Measurements from ENCODE around the gene SF3B6.

GRCh38 chr2:24088821-24089359 lies 12.8 kb upstream of the SF3B6 start:
- no peak for TF ChIP-seq CTCF (IDR thresholded peaks at IDR 0.05; ENCODE audit: insufficient read depth, low read depth, low read length)
- TF ChIP-seq EZH2 (IDR thresholded peaks at IDR 0.05; ENCODE audit: insufficient read depth, low read length): no peak

Data from astrocyte (in vitro differentiated cells and primary cell).